GM20000 (cell line): ENCODE measurements around the gene HCN1.
A peak's percentile ranks its signal among the peaks of the same experiment; 100 is the strongest.

ENCODE experiments used
- DNase-seq: peaks from one replicate; pipeline ENCODE4 v3.0.0; 2012; ENCODE audit warnings: low spot score
- CTCF ChIP-seq: IDR thresholded peaks from 2 replicates; pipeline ENCODE4 v1.5.1; 2012; ENCODE audit warnings: mild to moderate bottlenecking, control low read depth; ENCODE audit errors: extremely low read depth, missing control alignments

The HCN1 gene

GRCh38 chr5:45696206-45696836 lies at the start of gene HCN1:
Gene HCN1, minus strand, starts transcription at chr5:45696380.
- peak; percentile 60 for DNase-seq
- TF ChIP-seq CTCF: no peak

GRCh38 chr5:45741110-45741509 lies 44.9 kb upstream of the HCN1 start:
- TF ChIP-seq CTCF: no peak
- no peak for DNase-seq

GRCh38 chr5:45737153-45737552 lies 41.0 kb upstream of the HCN1 start:
- TF ChIP-seq CTCF: no peak
- no peak for DNase-seq

- no peak for DNase-seq
- no peak for TF ChIP-seq CTCF
These were observed 29.4 kb upstream of the HCN1 start for GRCh38 chr5:45725537-45725936.

- no peak for DNase-seq
- TF ChIP-seq CTCF: no peak
These were observed 1.0 kb upstream of the HCN1 start for GRCh38 chr5:45697201-45697600.

- TF ChIP-seq CTCF: no peak
- no peak for DNase-seq
These were observed 400 bp downstream of the HCN1 start for GRCh38 chr5:45695804-45696156.

- no peak for TF ChIP-seq CTCF
- DNase-seq: no peak
These were observed 993 bp downstream of the HCN1 start for GRCh38 chr5:45694971-45695803.
